ENCODE results near the gene PIWIL4.
A peak's percentile ranks its signal among the peaks of the same experiment; 100 is the strongest.

Gene PIWIL4

DNA sequence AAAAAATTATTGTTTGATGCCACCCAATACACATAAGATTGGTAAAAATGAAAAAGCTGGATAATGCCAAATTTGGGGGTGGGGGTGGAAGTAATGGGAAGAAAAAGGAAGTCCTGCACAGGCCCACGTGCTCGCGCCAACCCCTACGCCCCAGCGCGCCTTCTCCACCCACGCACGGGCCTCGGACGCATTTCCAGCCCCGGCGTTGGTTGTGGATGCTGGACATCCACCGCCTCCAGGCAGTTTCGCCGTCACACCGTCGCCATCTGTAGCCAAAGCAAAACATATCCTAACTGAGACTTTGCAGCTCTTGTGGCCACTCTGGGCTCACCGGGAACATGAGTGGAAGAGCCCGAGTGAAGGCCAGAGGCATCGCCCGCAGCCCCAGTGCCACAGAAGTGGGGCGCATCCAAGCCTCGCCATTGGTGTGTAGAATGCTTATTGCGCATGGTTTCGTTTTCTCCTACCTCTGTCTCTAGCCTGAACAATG, at the start of gene PIWIL4:
PIWIL4 (plus strand) TSS at position 188 of the 490 bp plus-strand sequence; CDS start at position 339, 151 bp downstream.
- H3K27ac Mint-ChIP-seq = no peak within 1 kb of the TSS
- DNase-seq (ENCODE audit: low spot score in 2 of 2) (no peak), ATAC-seq (ENCODE audit: low read depth) (no peak)
- no peak within 1 kb of the TSS for H3K4me3 Mint-ChIP-seq
- peaks cover 2% of the 10 kb centered on the region for H3K27me3 Mint-ChIP-seq
- H3K4me1 Mint-ChIP-seq = peaks cover 2% of the 10 kb centered on the region
- no peaks in the 10 kb centered on the region for H3K9me3 Mint-ChIP-seq
- no peaks in the 10 kb centered on the region for H3K36me3 Mint-ChIP-seq

DNA sequence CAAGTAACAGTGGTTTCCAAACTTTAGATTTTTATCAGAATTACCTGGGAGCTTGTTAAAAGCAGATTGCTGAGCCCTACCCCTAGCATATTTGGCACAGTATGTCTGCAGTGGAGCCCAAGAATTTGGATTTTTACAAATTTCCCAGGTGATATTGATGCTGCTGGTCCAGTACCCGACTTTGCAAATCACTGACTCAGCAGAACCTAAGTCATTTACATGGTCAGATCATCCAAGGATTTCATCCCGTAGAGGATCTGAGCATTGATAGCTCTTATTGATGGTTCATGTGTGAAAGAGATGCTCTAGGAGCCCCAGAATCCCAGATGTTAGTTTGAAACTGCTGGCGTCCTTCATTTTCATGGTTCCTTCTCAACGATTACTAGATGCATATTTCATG, 48.9 kb upstream of the PIWIL4 start:
- Mint-ChIP-seq H3K9me3 (no peaks in the 10 kb centered on the region), H3K4me3 (no peak overlapping the region), H3K4me1 (no peaks in the 10 kb centered on the region), H3K27me3 (peaks cover 6% of the 10 kb centered on the region), H3K36me3 (no peaks in the 10 kb centered on the region), H3K27ac (no peak overlapping the region)
- DNase-seq (ENCODE audit: low spot score in 2 of 2) = no peak
- no peak for ATAC-seq (ENCODE audit: low read depth)

DNA sequence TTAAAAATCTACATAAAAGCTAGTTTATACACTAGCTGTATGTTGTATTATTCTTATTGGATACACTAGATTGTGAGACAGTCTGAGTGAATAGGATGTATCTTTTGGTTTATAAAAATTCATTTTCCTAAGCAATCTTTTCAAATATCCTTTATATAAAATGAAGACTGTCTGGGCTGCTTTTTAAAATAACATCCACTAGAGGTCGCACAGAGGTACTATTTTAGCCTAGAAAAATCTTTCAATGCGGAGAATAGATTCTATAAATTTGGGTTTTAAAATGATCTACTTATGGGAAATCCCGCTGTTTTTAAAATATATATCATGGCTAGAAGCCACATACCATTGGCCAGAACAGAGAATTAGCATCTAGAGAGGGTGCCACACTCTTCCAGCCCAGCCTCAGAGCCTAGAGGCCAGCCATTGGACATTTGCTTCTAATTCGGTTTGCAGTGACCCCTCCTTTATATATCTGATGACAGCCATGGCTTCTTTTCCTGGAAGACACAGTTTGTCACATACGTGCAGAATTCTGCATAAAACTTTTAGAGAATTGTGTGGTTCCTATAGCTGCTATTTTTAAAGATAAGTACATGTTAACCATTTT, 47.6 kb upstream of the PIWIL4 start:
- H3K36me3 Mint-ChIP-seq = no peaks in the 10 kb centered on the region
- H3K9me3 Mint-ChIP-seq = no peaks in the 10 kb centered on the region
- peaks cover 6% of the 10 kb centered on the region for H3K27me3 Mint-ChIP-seq

DNA sequence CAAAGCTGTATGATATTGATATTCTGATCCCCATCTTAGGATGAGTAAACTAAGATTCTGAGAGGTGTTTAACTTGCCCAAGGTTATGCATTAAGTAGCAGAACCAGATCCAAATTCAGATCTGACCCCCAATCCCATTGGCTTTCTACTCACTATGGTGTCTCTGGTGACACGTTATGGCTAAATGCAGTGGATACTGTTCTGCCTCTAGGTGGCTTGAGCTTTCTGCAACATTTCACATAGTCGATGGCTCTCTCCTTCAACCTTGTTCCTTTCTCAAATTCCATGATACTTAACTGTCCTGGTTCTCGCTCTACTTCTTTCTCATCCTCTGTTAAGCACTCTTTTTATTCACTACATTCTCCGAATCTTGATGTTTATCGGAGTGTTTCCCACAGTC, 45.5 kb upstream of the PIWIL4 start:
- H3K27ac Mint-ChIP-seq = no peak overlapping the region
- H3K9me3 Mint-ChIP-seq = no peaks in the 10 kb centered on the region
- DNase-seq (ENCODE audit: low spot score in 2 of 2) = no peak

More for the DNA sequence above, 47.6 kb upstream of the PIWIL4 start:
- no peaks in the 10 kb centered on the region for H3K4me1 Mint-ChIP-seq
- no peak overlapping the region for H3K4me3 Mint-ChIP-seq
- DNase-seq (ENCODE audit: low spot score in 2 of 2) (peak in 1 of 2 donors; percentile 18), ATAC-seq (ENCODE audit: low read depth) (no peak)
- H3K27ac Mint-ChIP-seq = no peak overlapping the region

DNA sequence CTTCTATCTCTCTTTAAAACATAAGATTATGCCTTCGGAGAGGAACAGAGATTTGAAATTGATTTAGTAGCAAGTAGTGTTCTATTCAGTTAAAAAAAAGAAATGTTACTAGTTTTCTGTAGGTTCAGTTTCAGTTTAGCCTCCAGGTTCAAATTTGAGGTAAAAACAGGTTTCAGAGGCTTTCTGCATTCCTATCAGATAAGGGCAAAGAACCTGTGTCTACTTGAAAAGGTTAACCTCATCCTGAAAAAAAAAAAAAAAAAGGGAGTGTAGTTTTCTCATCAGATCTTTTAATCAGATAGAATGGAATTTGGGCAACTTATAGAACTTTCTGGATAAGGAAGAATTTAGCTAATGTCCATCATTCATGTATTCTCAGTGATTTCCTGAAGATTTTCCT, 42.8 kb upstream of the PIWIL4 start:
- H3K27me3 Mint-ChIP-seq = peaks cover 2% of the 10 kb centered on the region
- DNase-seq (ENCODE audit: low spot score in 2 of 2) = no peak
- no peaks in the 10 kb centered on the region for H3K9me3 Mint-ChIP-seq
- H3K27ac Mint-ChIP-seq = no peak overlapping the region
- H3K4me3 Mint-ChIP-seq = no peak overlapping the region
- no peak for ATAC-seq (ENCODE audit: low read depth)
- H3K36me3 Mint-ChIP-seq = no peaks in the 10 kb centered on the region
- no peaks in the 10 kb centered on the region for H3K4me1 Mint-ChIP-seq

More for the DNA sequence above, 45.5 kb upstream of the PIWIL4 start:
- Mint-ChIP-seq H3K4me1 (no peaks in the 10 kb centered on the region), H3K4me3 (no peak overlapping the region), H3K27me3 (no peaks in the 10 kb centered on the region), H3K36me3 (no peaks in the 10 kb centered on the region)
- peak; percentile 43 for ATAC-seq (ENCODE audit: low read depth)

DNA sequence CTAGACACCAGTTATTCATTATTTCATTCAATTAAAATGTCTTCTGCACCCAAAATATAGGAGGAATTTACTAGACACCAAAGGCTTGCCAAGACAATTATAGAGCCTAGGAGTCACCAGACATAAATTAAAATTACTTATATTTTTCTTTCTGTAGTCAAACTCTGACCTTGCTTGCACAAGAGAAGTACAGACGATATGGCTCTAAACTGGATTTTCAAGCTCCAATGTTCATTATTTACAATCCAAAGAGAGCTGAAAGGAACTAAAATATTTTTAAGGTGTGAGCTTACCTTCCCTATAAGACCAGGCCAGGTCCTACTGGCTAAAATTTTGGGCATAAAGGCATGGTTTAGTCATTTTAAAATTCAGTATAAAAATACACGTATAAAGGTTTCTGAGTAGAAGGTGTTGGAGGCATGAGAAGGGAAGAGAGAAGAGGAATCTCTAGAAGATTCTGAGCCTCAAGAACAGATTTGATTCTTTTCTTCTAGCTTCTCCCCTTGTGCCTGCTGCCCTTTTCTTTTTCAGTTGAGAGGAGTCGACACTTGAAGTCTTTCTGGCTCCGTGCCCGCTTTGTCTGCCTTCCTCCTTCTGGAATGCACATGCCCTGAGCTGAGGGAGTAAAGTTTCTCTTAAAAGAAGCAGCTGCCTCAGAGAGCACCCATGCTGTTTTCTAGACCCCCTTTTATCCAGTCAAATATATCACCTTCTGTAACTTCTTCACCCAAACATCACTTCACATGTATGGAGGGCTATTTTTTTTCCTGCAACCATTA, 41.4 kb upstream of the PIWIL4 start:
- no peaks in the 10 kb centered on the region for H3K4me1 Mint-ChIP-seq
- H3K9me3 Mint-ChIP-seq = no peaks in the 10 kb centered on the region
- DNase-seq (ENCODE audit: low spot score in 2 of 2) (no peak), ATAC-seq (ENCODE audit: low read depth) (no peak)
- H3K36me3 Mint-ChIP-seq = no peaks in the 10 kb centered on the region
- no peak overlapping the region for H3K27ac Mint-ChIP-seq
- H3K27me3 Mint-ChIP-seq = peaks cover 4% of the 10 kb centered on the region
- H3K4me3 Mint-ChIP-seq = no peak overlapping the region

DNA sequence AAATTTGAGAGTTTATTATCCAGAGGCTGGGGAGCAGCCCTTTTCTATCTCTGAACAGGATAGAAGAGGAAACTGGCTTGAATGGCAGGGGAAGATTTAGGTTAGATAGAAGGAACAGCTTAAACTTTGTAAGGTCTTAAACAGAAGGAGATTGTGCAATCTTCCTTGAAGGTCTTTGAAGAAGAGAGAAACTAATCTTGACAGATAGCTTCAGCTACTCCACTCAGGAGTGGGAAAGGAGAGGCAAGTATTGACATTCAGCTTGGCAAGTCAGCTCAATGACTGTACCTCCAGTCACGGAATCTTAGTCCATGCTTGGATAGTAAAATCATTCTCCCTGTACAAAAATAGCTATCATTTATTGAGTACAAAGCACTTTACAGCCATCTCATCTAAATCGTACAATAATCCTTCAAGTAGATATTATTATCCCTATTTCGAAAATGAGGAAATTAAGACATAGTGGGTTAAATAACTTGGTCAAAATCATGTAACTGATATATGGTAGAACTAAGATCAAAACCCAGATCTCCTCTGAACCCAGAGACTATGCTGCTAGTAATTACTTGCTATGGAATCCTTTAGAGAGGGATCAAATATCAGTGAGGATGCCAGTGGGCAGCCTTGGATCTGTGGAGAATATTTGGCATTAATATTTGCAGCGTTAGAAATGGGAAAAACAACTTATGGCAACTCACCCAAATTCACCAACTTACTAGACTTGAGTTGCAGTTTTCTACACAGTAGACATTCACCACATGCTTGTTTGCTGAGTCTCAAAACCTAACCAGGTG, 40.3 kb upstream of the PIWIL4 start:
- Mint-ChIP-seq H3K4me3 (no peak overlapping the region), H3K9me3 (no peaks in the 10 kb centered on the region), H3K36me3 (no peaks in the 10 kb centered on the region), H3K4me1 (no peaks in the 10 kb centered on the region), H3K27ac (no peak overlapping the region), H3K27me3 (peaks cover 4% of the 10 kb centered on the region)
- ATAC-seq (ENCODE audit: low read depth) (no peak), DNase-seq (ENCODE audit: low spot score in 2 of 2) (no peak)

DNA sequence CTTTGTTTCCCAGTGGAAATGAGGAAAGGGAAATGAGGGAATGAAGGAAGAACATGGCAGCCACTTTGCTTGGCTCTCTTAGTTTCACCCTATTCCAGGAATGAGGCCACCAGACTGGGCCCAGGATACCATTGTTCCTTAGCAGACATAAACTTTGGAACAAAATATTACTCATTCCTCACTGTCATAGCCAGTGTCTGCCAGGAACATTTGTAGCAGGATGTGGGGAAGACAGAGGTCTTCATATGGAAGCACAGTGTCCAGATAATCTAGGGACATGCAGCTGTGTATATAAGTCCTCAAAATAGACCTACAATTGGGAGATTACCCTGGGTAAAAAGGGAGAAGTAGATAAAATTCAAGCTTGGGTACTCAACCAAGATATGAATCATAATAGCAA, 38.6 kb upstream of the PIWIL4 start:
- no peak overlapping the region for H3K4me3 Mint-ChIP-seq
- ATAC-seq (ENCODE audit: low read depth) = no peak
- H3K9me3 Mint-ChIP-seq = no peaks in the 10 kb centered on the region
- H3K27me3 Mint-ChIP-seq = peaks cover 4% of the 10 kb centered on the region
- H3K4me1 Mint-ChIP-seq = no peaks in the 10 kb centered on the region
- H3K36me3 Mint-ChIP-seq = no peaks in the 10 kb centered on the region
- H3K27ac Mint-ChIP-seq = no peak overlapping the region
- no peak for DNase-seq (ENCODE audit: low spot score in 2 of 2)

DNA sequence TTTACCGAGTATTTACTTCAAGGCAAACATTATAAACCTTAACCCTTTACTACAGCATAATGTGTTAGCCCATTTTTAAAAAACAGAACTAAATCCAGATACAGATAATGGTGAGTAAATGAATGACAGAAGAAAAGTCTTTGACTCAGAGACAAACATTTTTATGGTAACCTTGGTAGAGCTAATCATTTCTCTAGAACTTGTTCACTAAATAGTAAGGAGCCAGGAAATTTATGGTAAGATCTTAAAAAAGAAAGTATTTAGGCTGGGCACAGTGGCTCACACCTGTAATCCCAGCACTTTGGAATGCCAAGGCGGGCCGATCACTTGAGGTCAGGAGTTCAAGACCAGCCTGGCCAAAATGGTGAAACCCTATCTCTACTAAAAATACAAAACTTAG, 35.0 kb upstream of the PIWIL4 start:
- no peak overlapping the region for H3K4me3 Mint-ChIP-seq
- no peak overlapping the region for H3K27ac Mint-ChIP-seq
- no peaks in the 10 kb centered on the region for H3K4me1 Mint-ChIP-seq
- no peaks in the 10 kb centered on the region for H3K9me3 Mint-ChIP-seq
- H3K27me3 Mint-ChIP-seq = peaks cover 14% of the 10 kb centered on the region
- DNase-seq (ENCODE audit: low spot score in 2 of 2) (no peak), ATAC-seq (ENCODE audit: low read depth) (no peak)
- no peaks in the 10 kb centered on the region for H3K36me3 Mint-ChIP-seq

DNA sequence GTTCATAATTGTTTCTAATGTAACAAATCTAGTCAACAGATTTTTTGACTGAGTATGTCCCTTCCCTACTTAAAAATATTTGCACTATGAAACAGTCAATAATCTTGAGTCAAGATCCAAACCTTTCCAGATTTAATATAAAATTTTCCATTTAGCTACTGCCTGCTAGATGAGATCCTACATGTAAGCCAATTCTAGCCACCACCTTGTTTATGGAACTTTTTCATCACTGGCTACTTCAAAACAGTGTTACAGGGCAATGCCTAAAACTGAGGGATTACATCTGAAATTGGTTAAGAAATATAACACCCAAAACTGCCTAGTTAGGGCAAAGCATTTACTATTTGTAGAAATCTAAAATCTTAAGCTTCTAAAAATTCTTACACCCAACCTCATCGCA, 34.0 kb upstream of the PIWIL4 start:
- DNase-seq (ENCODE audit: low spot score in 2 of 2) (no peak), ATAC-seq (ENCODE audit: low read depth) (no peak)
- no peak overlapping the region for H3K27ac Mint-ChIP-seq

DNA sequence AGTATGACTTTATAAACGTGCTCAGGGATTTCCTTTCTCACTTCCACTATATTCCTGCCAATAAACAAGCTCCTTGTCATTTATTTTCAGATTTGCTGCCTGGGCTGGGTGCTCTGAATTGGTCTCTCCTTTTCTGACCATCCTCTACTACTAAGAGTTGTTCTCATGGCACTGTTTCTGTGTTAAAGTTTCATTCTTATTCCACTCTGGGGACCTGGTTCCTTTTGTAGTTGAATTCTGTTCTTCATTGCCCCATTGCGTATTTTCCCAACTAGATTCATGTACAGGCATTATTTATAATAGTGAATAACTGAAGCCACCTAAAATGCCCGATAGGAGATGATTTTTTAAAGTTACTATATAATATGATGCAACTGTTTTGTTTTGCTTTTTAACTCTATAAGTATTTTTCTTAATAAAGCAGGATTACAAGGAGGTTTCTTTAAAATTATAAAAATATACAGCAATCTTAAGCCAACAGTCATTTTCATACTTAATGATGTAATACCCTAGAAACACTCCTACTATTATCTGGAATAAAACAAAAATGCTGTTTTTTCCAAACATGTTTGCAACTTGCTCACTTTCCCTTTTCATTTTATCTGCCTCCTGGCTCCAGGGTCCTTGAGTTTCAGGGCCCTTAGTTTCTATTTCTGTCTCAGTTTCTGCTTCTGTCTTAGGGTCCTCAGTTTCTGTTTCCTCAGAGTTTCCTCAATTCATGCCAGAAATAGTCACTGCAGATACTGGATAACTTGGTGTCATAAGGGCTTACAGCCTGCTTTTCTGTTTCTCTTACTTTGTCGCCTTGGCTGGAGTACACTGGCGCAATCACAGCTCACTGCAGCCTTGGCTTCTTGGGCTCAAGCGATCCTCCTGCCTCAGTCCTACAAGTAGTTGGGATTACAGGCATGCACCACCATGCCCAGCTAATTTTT, 33.2 kb upstream of the PIWIL4 start:
- ATAC-seq (ENCODE audit: low read depth) (no peak), DNase-seq (ENCODE audit: low spot score in 2 of 2) (no peak)
- Mint-ChIP-seq H3K36me3 (no peaks in the 10 kb centered on the region), H3K9me3 (no peaks in the 10 kb centered on the region), H3K4me3 (no peak overlapping the region), H3K27ac (no peak overlapping the region), H3K27me3 (peaks cover 14% of the 10 kb centered on the region), H3K4me1 (no peaks in the 10 kb centered on the region)

More for the DNA sequence above, 34.0 kb upstream of the PIWIL4 start:
- Mint-ChIP-seq H3K36me3 (no peaks in the 10 kb centered on the region), H3K4me3 (no peak overlapping the region), H3K9me3 (no peaks in the 10 kb centered on the region), H3K4me1 (no peaks in the 10 kb centered on the region), H3K27me3 (peaks cover 13% of the 10 kb centered on the region)

DNA sequence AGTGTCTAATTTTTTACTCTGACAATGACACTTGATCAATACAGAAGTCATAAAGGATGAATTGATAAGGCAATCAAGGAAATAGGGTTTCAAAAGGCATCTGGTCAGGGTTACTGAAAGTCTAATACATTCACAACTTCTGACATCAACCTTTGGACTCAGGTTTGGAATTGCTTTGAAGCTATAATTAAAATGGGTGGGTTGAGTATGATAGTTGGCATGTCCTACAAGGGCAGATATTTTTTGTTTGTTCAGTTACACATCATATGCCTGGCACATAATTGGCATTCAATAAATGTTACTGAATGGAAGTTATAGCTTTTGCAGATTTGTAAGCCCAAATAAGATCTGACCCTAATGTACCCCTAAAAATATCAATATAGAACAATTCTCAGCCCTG, 30.8 kb upstream of the PIWIL4 start:
- no peak for DNase-seq (ENCODE audit: low spot score in 2 of 2)
- Mint-ChIP-seq H3K9me3 (no peaks in the 10 kb centered on the region), H3K27me3 (peaks cover 12% of the 10 kb centered on the region), H3K27ac (no peak overlapping the region), H3K4me1 (no peaks in the 10 kb centered on the region), H3K36me3 (no peaks in the 10 kb centered on the region), H3K4me3 (no peak overlapping the region)
- no peak for ATAC-seq (ENCODE audit: low read depth)

DNA sequence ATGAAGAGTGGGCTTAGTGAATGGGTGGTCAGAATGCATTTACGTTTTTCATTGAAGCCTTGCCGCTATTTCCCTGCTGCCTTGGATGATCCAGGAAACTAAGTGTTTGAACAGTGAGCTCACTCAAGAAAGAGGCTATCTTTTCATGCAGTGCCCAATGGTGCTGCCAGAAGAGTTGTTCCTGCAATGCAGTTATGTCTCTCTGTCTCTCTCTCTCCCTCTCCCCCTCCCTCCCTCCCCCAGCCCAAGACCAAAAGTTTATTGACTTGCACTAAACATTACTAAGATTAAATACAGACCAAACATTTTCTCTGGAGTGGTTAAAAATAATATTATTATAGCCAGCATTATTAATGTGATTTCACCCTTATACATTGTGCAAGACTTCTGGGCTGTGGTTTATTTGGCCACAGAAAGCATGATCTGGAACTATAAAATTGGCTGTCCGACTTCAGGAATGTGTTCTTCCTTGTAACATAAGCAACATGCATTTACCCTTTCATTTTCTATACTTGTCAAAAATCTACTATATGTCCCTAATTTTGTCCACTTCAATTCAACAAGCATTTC, 30.1 kb upstream of the PIWIL4 start:
- DNase-seq (ENCODE audit: low spot score in 2 of 2) (no peak), ATAC-seq (ENCODE audit: low read depth) (no peak)
- peaks cover 13% of the 10 kb centered on the region for H3K27me3 Mint-ChIP-seq
- no peaks in the 10 kb centered on the region for H3K36me3 Mint-ChIP-seq
- no peaks in the 10 kb centered on the region for H3K9me3 Mint-ChIP-seq
- H3K4me3 Mint-ChIP-seq = no peak overlapping the region
- no peaks in the 10 kb centered on the region for H3K4me1 Mint-ChIP-seq
- no peak overlapping the region for H3K27ac Mint-ChIP-seq
